K562 (cell line): Measurements from ENCODE around the gene SLC35G1. TPM values are rescaled to one million over a fixed set of nuclear protein-coding genes. Genes with fewer than 3 reads are reported as not detected.

ENCODE experiments used
- ATF3 ChIP-seq, 2 experiments: fragments of 450-650 bp in 1 of 2; sonication (generic) in 1 of 2; formaldehyde crosslinking in 1 of 2; IDR thresholded peaks in 1 of 2; conservative IDR thresholded peaks in 1 of 2; 2 replicates each; pipeline versions ENCODE4 v1.6.1 to v1.8.1; 2016 to 2023; ENCODE audit warnings: mild to moderate bottlenecking in 2 of 2, moderate library complexity in 2 of 2, inconsistent platforms in 1 of 2, missing genetic modification reagents in 1 of 2
- BCLAF1 ChIP-seq, 2 experiments: fragments of 450-650 bp in 1 of 2; IDR thresholded peaks; 2 replicates each; pipeline ENCODE4 v1.6.1; 2011 to 2017; ENCODE audit warnings: low read depth in 2 of 2, antibody characterized with exemption in 1 of 2, borderline replicate concordance in 1 of 2, low read length in 1 of 2, mild to moderate bottlenecking in 1 of 2, mixed read lengths in 1 of 2; ENCODE audit not compliant: control insufficient read depth in 1 of 2
- CAMTA2 ChIP-seq: fragments of 250-450 bp; sonication (Bioruptor Pico); conservative IDR thresholded peaks from 2 replicates; pipeline ENCODE4 v1.5.1; 2022
- HNRNPL ChIP-seq: fragments of 200-400 bp; formaldehyde crosslinking; IDR thresholded peaks from 2 replicates; pipeline ENCODE4 v1.6.1; 2017; ENCODE audit warnings: low read depth, mild to moderate bottlenecking, low read length
- LCOR ChIP-seq: sonication (generic); formaldehyde crosslinking; IDR thresholded peaks from 2 replicates; pipeline ENCODE4 v1.8.0; 2022; ENCODE audit warnings: mild to moderate bottlenecking, missing genetic modification reagents
- MEIS2 ChIP-seq: fragments of 450-650 bp; IDR thresholded peaks from 2 replicates; pipeline ENCODE4 v1.6.1; 2014; ENCODE audit warnings: mild to moderate bottlenecking; ENCODE audit not compliant: partially characterized antibody
- PHB ChIP-seq: fragments of 250-450 bp; sonication (Bioruptor Pico); IDR thresholded peaks from 2 replicates; pipeline ENCODE4 v1.5.0; 2021
- PHF21A ChIP-seq: fragments of 450-650 bp; IDR thresholded peaks from 2 replicates; pipeline ENCODE4 v1.6.1; 2017; ENCODE audit warnings: low read depth, borderline replicate concordance
- PML ChIP-seq: IDR thresholded peaks from 2 replicates; pipeline ENCODE4 v1.6.1; 2012; ENCODE audit warnings: low read length, inconsistent platforms
- POLR2B ChIP-seq: fragments of 450-650 bp; IDR thresholded peaks from 2 replicates; pipeline ENCODE4 v1.6.1; 2018; ENCODE audit warnings: low read depth; ENCODE audit not compliant: partially characterized antibody
- PTTG1 ChIP-seq: fragments of 450-650 bp; IDR thresholded peaks from 2 replicates; pipeline ENCODE4 v1.6.1; 2016; ENCODE audit warnings: low read depth, mild to moderate bottlenecking, missing genetic modification characterization, missing compliant biosample characterization
- RB1 ChIP-seq: fragments of 450-650 bp; IDR thresholded peaks from 2 replicates; pipeline ENCODE4 v1.6.1; 2017; ENCODE audit warnings: low read depth, mild to moderate bottlenecking
- SRSF1 ChIP-seq: fragments of 200-400 bp; formaldehyde crosslinking; IDR thresholded peaks from 2 replicates; pipeline ENCODE4 v1.6.1; 2017; ENCODE audit warnings: mild to moderate bottlenecking, low read depth, low read length, moderate library complexity
- TAF1 ChIP-seq: IDR thresholded peaks from 2 replicates; pipeline ENCODE4 v1.6.1; 2011; ENCODE audit warnings: mild to moderate bottlenecking, low read length, moderate library complexity; ENCODE audit not compliant: insufficient read depth, control insufficient read depth, severe bottlenecking; ENCODE audit errors: extremely low read depth
- TEAD4 ChIP-seq, 2 experiments: sonication (generic) in 1 of 2; formaldehyde crosslinking in 1 of 2; IDR thresholded peaks; 2 replicates each; pipeline versions ENCODE4 v1.6.1 to v1.8.0; 2012 to 2022; ENCODE audit warnings: borderline replicate concordance in 1 of 2, inconsistent platforms in 1 of 2, low read length in 1 of 2, mild to moderate bottlenecking in 1 of 2, missing genetic modification reagents in 1 of 2
- ZBTB8A ChIP-seq: fragments of 450-650 bp; IDR thresholded peaks from 2 replicates; pipeline ENCODE4 v1.6.1; 2018; ENCODE audit warnings: mild to moderate bottlenecking, moderate library complexity; ENCODE audit not compliant: partially characterized antibody
- ZBTB9 ChIP-seq: fragments of 450-650 bp; formaldehyde crosslinking; IDR thresholded peaks from 2 replicates; pipeline ENCODE4 v1.4.0; 2020; ENCODE audit warnings: mild to moderate bottlenecking, moderate library complexity
- ZC3H11A ChIP-seq: IDR thresholded peaks from 2 replicates; pipeline ENCODE4 v1.6.1; 2012; ENCODE audit warnings: low read depth, low read length, improper control_type of control experiment
- ZNF12 ChIP-seq: sonication (generic); formaldehyde crosslinking; IDR thresholded peaks from 2 replicates; pipeline ENCODE4 v1.4.0; 2020; ENCODE audit warnings: mild to moderate bottlenecking, missing genetic modification reagents
- polyA plus RNA-seq, 8 experiments: library from polyadenylated mRNA; depleted of rRNA in 4 of 8; stranded (reverse) in 5 of 8; unstranded in 3 of 8; fragments of >200 nt; fragmentation: Nextera tagmentation in 2 of 8; fragmentation: Illumina TruSeq in 1 of 8; extraction: Ambion mirVana in 2 of 8; extraction: Trizol in 1 of 8; gene quantifications; 2 replicates each; pipeline versions ENCODE4 v1.2.1 to v1.2.3, GENCODE V29; 2011 to 2014; ENCODE audit warnings: inconsistent platforms in 1 of 8, missing spikeins in 1 of 8
- total RNA-seq, 7 experiments: library from RNA; depleted of rRNA in 6 of 7; stranded (reverse); fragments of >200 nt in 6 of 7; fragmentation: Illumina TruSeq in 2 of 7; extraction: Trizol in 2 of 7; gene quantifications; 2 replicates each; pipeline versions ENCODE4 v1.2.1 to v1.2.3, GENCODE V29; 2011 to 2021; ENCODE audit warnings: low replicate concordance in 1 of 7

SLC35G1 gene
- total and polyA plus RNA-seq, 9 of the 15 experiments (the other 6 are each of a cell fraction or from before 2014, with no cell fraction given), result 0.76 to 8.5 (median 4.9) TPM

GRCh38 chr10:93893646-93894515, at the start of gene SLC35G1 (continued):
- TF ChIP-seq PHB (no peak), PML (peak; percentile 26; the same call in 1 of the 2 replicates), POLR2B (peak; percentile 45), TAF1 (peak; percentile 49), PHF21A (no peak), ZC3H11A (no peak), TEAD4 (IDR thresholded peaks at IDR 0.05; ENCODE audit: low read length) (no peak), TEAD4 (CRISPR knock-in tag; IDR thresholded peaks at IDR 0.05; ENCODE audit: borderline replicate concordance) (no peak), ZBTB9 (CRISPR knock-in tag) (peak; percentile 55; the same call in 1 of the 2 replicates), PTTG1 (tag) (no peak), ATF3 (IDR thresholded peaks at IDR 0.05) (no peak), ATF3 (CRISPR knock-in tag; conservative IDR thresholded peaks at IDR 0.05) (no peak), RB1 (peak; percentile 63; the same call in 1 of the 2 replicates), HNRNPL (no peak), SRSF1 (no peak), BCLAF1 (IDR thresholded peaks at IDR 0.05; ENCODE audit: borderline replicate concordance in 1 of 2, control insufficient read depth in 1 of 2, low read depth in 2 of 2, low read length in 1 of 2) (no peak), CAMTA2 (CRISPR knock-in tag) (no peak), MEIS2 (peak; percentile 69), ZBTB8A (no peak), LCOR (no peak), ZNF12 (CRISPR knock-in tag) (0 out of 2 replicates have a peak, but pooled peaks have one; percentile 18)
